B cell (primary cell): Measurements from ENCODE around the gene KIF16B.

ENCODE experiments used
- EZH2 ChIP-seq: IDR thresholded peaks from 2 replicates; pipeline ENCODE4 v1.6.1; 2012; ENCODE audit warnings: borderline replicate concordance, low read depth, mild to moderate bottlenecking, moderate library complexity, low read length; ENCODE audit not compliant: insufficient read depth, poor library complexity, severe bottlenecking
- TF ChIP-seq, protein P1 (sequence below): fragments of 200-600 bp; IDR thresholded peaks from one replicate; pipeline ENCODE4 v1.8.0; 2022; ENCODE audit warnings: antibody characterized with exemption, mild to moderate bottlenecking

DNA sequence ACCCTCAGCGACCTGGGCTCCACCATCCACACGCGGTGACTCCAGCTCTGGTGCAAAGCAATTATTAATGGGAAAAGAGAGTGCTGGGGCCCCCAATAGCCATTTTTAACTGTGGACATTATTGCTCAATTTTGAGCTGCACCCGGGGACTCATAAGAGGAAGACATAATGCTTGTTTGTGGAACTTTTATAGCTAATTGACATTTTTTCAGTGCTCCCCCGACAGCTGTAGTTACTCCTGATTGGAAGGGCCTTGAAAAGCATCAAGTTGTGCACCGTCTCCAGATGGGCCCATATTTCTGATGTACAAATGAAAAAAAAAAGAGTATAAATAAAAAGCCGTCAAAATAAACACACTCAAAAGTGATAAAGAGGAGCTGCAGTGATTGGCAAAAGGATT is 327.0 kb downstream of the KIF16B start:
- TF ChIP-seq, protein P1, sequence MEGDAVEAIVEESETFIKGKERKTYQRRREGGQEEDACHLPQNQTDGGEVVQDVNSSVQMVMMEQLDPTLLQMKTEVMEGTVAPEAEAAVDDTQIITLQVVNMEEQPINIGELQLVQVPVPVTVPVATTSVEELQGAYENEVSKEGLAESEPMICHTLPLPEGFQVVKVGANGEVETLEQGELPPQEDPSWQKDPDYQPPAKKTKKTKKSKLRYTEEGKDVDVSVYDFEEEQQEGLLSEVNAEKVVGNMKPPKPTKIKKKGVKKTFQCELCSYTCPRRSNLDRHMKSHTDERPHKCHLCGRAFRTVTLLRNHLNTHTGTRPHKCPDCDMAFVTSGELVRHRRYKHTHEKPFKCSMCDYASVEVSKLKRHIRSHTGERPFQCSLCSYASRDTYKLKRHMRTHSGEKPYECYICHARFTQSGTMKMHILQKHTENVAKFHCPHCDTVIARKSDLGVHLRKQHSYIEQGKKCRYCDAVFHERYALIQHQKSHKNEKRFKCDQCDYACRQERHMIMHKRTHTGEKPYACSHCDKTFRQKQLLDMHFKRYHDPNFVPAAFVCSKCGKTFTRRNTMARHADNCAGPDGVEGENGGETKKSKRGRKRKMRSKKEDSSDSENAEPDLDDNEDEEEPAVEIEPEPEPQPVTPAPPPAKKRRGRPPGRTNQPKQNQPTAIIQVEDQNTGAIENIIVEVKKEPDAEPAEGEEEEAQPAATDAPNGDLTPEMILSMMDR = no peak
- no peak for TF ChIP-seq EZH2
